ENCODE data around the gene TRIM21.

Gene TRIM21

GRCh38 chr11:4393858-4394223, 339 bp upstream of the TRIM21 start:
- TF ChIP-seq, protein P1, sequence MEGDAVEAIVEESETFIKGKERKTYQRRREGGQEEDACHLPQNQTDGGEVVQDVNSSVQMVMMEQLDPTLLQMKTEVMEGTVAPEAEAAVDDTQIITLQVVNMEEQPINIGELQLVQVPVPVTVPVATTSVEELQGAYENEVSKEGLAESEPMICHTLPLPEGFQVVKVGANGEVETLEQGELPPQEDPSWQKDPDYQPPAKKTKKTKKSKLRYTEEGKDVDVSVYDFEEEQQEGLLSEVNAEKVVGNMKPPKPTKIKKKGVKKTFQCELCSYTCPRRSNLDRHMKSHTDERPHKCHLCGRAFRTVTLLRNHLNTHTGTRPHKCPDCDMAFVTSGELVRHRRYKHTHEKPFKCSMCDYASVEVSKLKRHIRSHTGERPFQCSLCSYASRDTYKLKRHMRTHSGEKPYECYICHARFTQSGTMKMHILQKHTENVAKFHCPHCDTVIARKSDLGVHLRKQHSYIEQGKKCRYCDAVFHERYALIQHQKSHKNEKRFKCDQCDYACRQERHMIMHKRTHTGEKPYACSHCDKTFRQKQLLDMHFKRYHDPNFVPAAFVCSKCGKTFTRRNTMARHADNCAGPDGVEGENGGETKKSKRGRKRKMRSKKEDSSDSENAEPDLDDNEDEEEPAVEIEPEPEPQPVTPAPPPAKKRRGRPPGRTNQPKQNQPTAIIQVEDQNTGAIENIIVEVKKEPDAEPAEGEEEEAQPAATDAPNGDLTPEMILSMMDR (IDR thresholded peaks at IDR 0.05), result no peak

GRCh38 chr11:4388221-4388620, 5.3 kb downstream of the TRIM21 start:
- TF ChIP-seq, protein P1 (IDR thresholded peaks at IDR 0.05), result no peak

DNA sequence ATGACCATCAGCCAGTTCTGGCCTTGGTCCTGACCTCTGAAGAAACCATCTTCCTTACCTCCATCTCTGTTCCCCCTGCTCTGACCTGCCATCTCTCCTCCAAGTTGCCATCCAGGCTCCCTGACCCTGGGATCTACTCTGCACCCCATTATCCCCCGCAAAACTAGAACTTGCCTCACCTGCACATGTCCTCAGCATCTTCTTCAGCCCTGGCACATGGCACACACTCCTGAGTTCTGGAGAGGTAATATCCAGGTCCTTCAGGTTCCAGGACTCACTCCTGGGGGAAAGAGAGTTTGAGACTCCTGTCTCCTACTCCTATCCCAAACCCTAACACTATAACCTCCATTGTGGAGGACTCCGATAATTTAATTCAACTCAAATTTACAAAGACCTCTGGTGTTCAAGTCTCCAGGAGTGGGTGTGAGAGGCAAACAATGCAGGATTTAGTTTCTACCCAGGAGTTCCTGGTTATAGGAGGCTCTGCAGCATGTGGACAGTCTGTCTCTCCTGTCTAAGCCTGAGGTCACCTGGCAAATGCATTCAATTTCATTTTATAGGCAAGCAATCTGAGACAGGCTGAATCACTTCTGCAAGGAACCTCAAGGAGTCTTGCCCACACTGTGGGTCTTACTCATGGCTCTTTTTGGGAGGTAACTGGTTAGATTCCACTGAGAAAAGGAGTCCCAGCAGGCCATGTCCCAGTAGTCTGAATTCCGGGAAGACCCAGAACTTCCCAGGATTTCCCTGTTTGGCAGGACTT, 7.3 kb downstream of the TRIM21 start:
- TF ChIP-seq, protein P1 (IDR thresholded peaks at IDR 0.05), result no peak

DNA sequence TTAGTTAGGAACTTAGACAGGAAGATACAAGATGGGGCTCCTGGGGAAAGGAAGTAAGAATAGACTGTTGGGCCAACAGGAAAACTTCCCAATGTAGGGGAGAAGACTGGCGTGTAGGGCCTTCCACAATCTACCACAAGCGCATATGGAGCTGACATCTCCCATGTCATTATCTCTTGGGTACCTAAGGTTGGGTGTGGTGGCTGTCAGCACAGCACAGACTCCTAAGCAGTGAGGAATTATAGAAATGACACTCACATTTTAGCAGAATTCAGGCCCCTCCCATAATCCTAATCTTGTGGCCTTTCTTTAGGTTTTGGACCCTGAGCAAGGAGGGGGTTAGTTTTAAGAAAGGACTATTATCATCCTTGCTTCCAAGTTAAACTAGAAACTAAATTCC, 11.6 kb downstream of the TRIM21 start:
- TF ChIP-seq, protein P1 (IDR thresholded peaks at IDR 0.05), result no peak

- TF ChIP-seq, protein P1 (IDR thresholded peaks at IDR 0.05), result no peak
These were observed 17.9 kb downstream of the TRIM21 start for GRCh38 chr11:4375431-4376140.

GRCh38 chr11:4370166-4370565, 23.3 kb downstream of the TRIM21 start:
- TF ChIP-seq, protein P1 (IDR thresholded peaks at IDR 0.05), result no peak

GRCh38 chr11:4368286-4368685, 25.2 kb downstream of the TRIM21 start, which contains the start of gene OR52B4:
OR52B4 (minus strand) TSS chr11:4368386; CDS start chr11:4368295, 91 bp downstream.
- TF ChIP-seq, protein P1 (IDR thresholded peaks at IDR 0.05), result no peak
